IMR-90 (cell line): ENCODE measurements around the gene RNF144B. TPM values are rescaled to one million over a fixed set of nuclear protein-coding genes. Genes with fewer than 3 reads are reported as not detected.

Experiments used
- ATAC-seq: fragments of 200-7000 bp; cut with Tn5 transposase; 2 replicates; pipeline ENCODE4 v1.9.1; 2020; ENCODE audit warnings: low read depth, mild to moderate bottlenecking, moderate library complexity
- BruUV-seq: library from RNA; stranded (reverse); fragments of 400-500 nt; replicated peaks from 2 replicates; lab custom pipeline; 2021; lab: Mats Ljungman, UMichigan
- CTCF ChIA-PET: fragments of 300-600 bp; formaldehyde crosslinking; extraction: SDS; loops from one replicate; lab custom pipeline; 2021; ENCODE audit warnings: antibody characterized with exemption; lab: Yijun Ruan, JAX
- POLR2A ChIA-PET: fragments of 300-600 bp; sonication (Branson Sonifier 250); formaldehyde crosslinking; loops from one replicate; lab custom pipeline; 2022; ENCODE audit warnings: antibody characterized with exemption; ENCODE audit not compliant: unreplicated experiment; lab: Charles Lee
- DNase-seq: peaks from one replicate; pipeline ENCODE4 v3.0.0; 2013
- H2AFZ ChIP-seq: replicated peaks from 2 replicates; pipeline ENCODE3; 2013; ENCODE audit warnings: low read length, mild to moderate bottlenecking; ENCODE audit not compliant: poor library complexity
- H2AK5ac ChIP-seq: 2 replicates; pipeline ENCODE4 v1.6.1; 2013; ENCODE audit warnings: low read depth, low read length, inconsistent platforms
- H2AK9ac ChIP-seq: replicated peaks from 2 replicates; pipeline ENCODE3; 2013; ENCODE audit warnings: mild to moderate bottlenecking, low read depth, low read length, moderate library complexity; ENCODE audit not compliant: poor library complexity
- H2BK120ac ChIP-seq: 2 replicates; pipeline ENCODE4 v1.6.1; 2013; ENCODE audit warnings: low read depth, low read length, inconsistent platforms
- H2BK15ac ChIP-seq: 3 replicates; pipeline ENCODE4 v1.6.1; 2013; ENCODE audit warnings: low read depth, low read length, inconsistent platforms
- H2BK20ac ChIP-seq: 2 replicates; pipeline ENCODE4 v1.6.1; 2013; ENCODE audit warnings: low read depth, mild to moderate bottlenecking, inconsistent platforms, low read length, moderate library complexity
- H2BK5ac ChIP-seq: 2 replicates; pipeline ENCODE4 v1.6.1; 2013; ENCODE audit warnings: mild to moderate bottlenecking, low read depth, low read length, inconsistent platforms; ENCODE audit not compliant: poor library complexity, severe bottlenecking
- H3K14ac ChIP-seq: replicated peaks from 2 replicates; pipeline ENCODE4 v1.6.1; 2013; ENCODE audit warnings: low read depth, low read length, inconsistent platforms
- H3K18ac ChIP-seq: 2 replicates; pipeline ENCODE4 v1.6.1; 2013; ENCODE audit warnings: low read depth, low read length, control low read depth
- H3K23ac ChIP-seq: 2 replicates; pipeline ENCODE4 v1.6.1; 2013; ENCODE audit warnings: low read depth, low read length, inconsistent platforms
- H3K27ac ChIP-seq: 2 replicates; pipeline ENCODE4 v1.5.1; 2013; ENCODE audit warnings: mild to moderate bottlenecking, control low read depth, low read length; ENCODE audit not compliant: insufficient read depth
- H3K27me3 ChIP-seq: 2 replicates; pipeline ENCODE4 v1.6.1; 2013; ENCODE audit warnings: low read length; ENCODE audit not compliant: control insufficient read depth, insufficient read depth
- H3K36me3 ChIP-seq: 2 replicates; pipeline ENCODE4 v1.6.1; 2013; ENCODE audit warnings: low read length, mixed read lengths; ENCODE audit not compliant: control insufficient read depth, insufficient read depth
- H3K4ac ChIP-seq: 2 replicates; pipeline ENCODE4 v1.6.1; 2013; ENCODE audit warnings: low read depth, low read length, inconsistent platforms
- H3K4me1 ChIP-seq: 2 replicates; pipeline ENCODE4 v1.6.1; 2013; ENCODE audit warnings: low read length, mixed read lengths; ENCODE audit not compliant: control insufficient read depth, insufficient read depth
- H3K4me2 ChIP-seq: 2 replicates; pipeline ENCODE4 v1.6.1; 2013; ENCODE audit warnings: low read depth, mild to moderate bottlenecking, control low read depth, low read length, moderate library complexity
- H3K4me3 ChIP-seq: 2 replicates; pipeline ENCODE4 v1.5.1; 2013; ENCODE audit warnings: low read depth, mild to moderate bottlenecking, control low read depth, low read length, moderate library complexity; ENCODE audit not compliant: insufficient read depth
- H3K56ac ChIP-seq: 2 replicates; pipeline ENCODE4 v1.6.1; 2013; ENCODE audit warnings: low read length, inconsistent platforms; ENCODE audit not compliant: insufficient read depth; ENCODE audit errors: extremely low read depth
- H3K79me1 ChIP-seq, 2 experiments: 2 replicates each; pipeline ENCODE4 v1.6.1; 2013; ENCODE audit warnings: low read length in 2 of 2, inconsistent platforms in 1 of 2, low read depth in 1 of 2
- H3K9ac ChIP-seq: 2 replicates; pipeline ENCODE4 v1.6.1; 2013; ENCODE audit warnings: low read depth, low read length, control low read depth
- H3K9me1 ChIP-seq: 2 replicates; pipeline ENCODE4 v1.6.1; 2013; ENCODE audit warnings: low read length, inconsistent platforms; ENCODE audit not compliant: insufficient read depth
- H3K9me3 ChIP-seq: 2 replicates; pipeline ENCODE4 v1.6.1; 2013; ENCODE audit warnings: low read length; ENCODE audit not compliant: control insufficient read depth, insufficient read depth
- H4K20me1 ChIP-seq: 2 replicates; pipeline ENCODE4 v1.6.1; 2013; ENCODE audit warnings: low read length, inconsistent platforms; ENCODE audit not compliant: insufficient read depth
- H4K5ac ChIP-seq: 2 replicates; pipeline ENCODE4 v1.6.1; 2013; ENCODE audit warnings: mild to moderate bottlenecking, low read depth, low read length, control low read depth
- H4K8ac ChIP-seq, 2 experiments: 2 replicates each; pipeline ENCODE4 v1.6.1; 2013; ENCODE audit warnings: low read depth in 2 of 2, low read length in 2 of 2, control low read depth in 1 of 2, inconsistent platforms in 1 of 2
- H4K91ac ChIP-seq: 2 replicates; pipeline ENCODE4 v1.6.1; 2013; ENCODE audit warnings: low read depth, low read length, inconsistent platforms; ENCODE audit not compliant: insufficient read depth
- BHLHE40 ChIP-seq: fragments of 150-350 bp; IDR thresholded peaks from 2 replicates; pipeline ENCODE4 v1.6.1; 2016; ENCODE audit warnings: mild to moderate bottlenecking, low read depth, low read length
- CEBPB ChIP-seq: IDR thresholded peaks from 2 replicates; pipeline ENCODE4 v1.6.1; 2012; ENCODE audit warnings: low read depth, low read length, improper control_type of control experiment
- CHD1 ChIP-seq: IDR thresholded peaks from 2 replicates; pipeline ENCODE4 v1.6.1; 2012; ENCODE audit warnings: low read depth, low read length, improper control_type of control experiment
- CTCF ChIP-seq: conservative IDR thresholded peaks from 2 replicates; pipeline ENCODE4 v1.5.1; 2012; ENCODE audit warnings: mild to moderate bottlenecking, low read depth, low read length, improper control_type of control experiment
- ELK1 ChIP-seq: fragments of 150-350 bp; IDR thresholded peaks from 2 replicates; pipeline ENCODE4 v1.6.1; 2016; ENCODE audit warnings: low read depth, mild to moderate bottlenecking, low read length, moderate library complexity, borderline replicate concordance
- FOS ChIP-seq: fragments of 150-350 bp; IDR thresholded peaks from 2 replicates; pipeline ENCODE4 v1.6.1; 2016; ENCODE audit warnings: low read depth, low read length
- MAFK ChIP-seq: IDR thresholded peaks from 2 replicates; pipeline ENCODE4 v1.6.1; 2012; ENCODE audit warnings: low read depth, low read length, improper control_type of control experiment
- MAZ ChIP-seq: IDR thresholded peaks from 2 replicates; pipeline ENCODE4 v1.6.1; 2012; ENCODE audit warnings: low read depth, mild to moderate bottlenecking, low read length, improper control_type of control experiment, moderate library complexity, borderline replicate concordance
- MXI1 ChIP-seq: IDR thresholded peaks from 2 replicates; pipeline ENCODE4 v1.6.1; 2012; ENCODE audit warnings: low read depth, mild to moderate bottlenecking, low read length, moderate library complexity, borderline replicate concordance
- NFE2L2 ChIP-seq: fragments of 150-350 bp; IDR thresholded peaks from 2 replicates; pipeline ENCODE4 v1.6.1; 2016; ENCODE audit warnings: low read depth, mild to moderate bottlenecking, low read length
- POLR2A ChIP-seq: IDR thresholded peaks from 2 replicates; pipeline ENCODE4 v1.6.1; 2012; ENCODE audit warnings: mild to moderate bottlenecking, low read depth, low read length
- RAD21 ChIP-seq: IDR thresholded peaks from 2 replicates; pipeline ENCODE4 v1.6.1; 2012; ENCODE audit warnings: low read length, improper control_type of control experiment
- RCOR1 ChIP-seq: IDR thresholded peaks from 2 replicates; pipeline ENCODE4 v1.6.1; 2012; ENCODE audit warnings: mild to moderate bottlenecking, low read length, improper control_type of control experiment; ENCODE audit not compliant: insufficient replicate concordance
- RFX5 ChIP-seq: IDR thresholded peaks from 2 replicates; pipeline ENCODE4 v1.8.0; 2012; ENCODE audit warnings: low read depth, mild to moderate bottlenecking, low read length, moderate library complexity
- SMC3 ChIP-seq: fragments of 150-350 bp; IDR thresholded peaks from 2 replicates; pipeline ENCODE4 v1.6.1; 2016; ENCODE audit warnings: low read depth, mild to moderate bottlenecking, antibody characterized with exemption, low read length, moderate library complexity
- USF2 ChIP-seq: fragments of 150-350 bp; IDR thresholded peaks from 2 replicates; pipeline ENCODE4 v1.6.1; 2017; ENCODE audit warnings: mild to moderate bottlenecking, antibody characterized with exemption, low read length, low read depth
- WGBS, 2 experiments: methylation state at CpG; one replicate each; pipeline versions ENCODE4 v1.1.5 to v1.1.7; 2013; ENCODE audit warnings: missing lambda C conversion rate in 2 of 2; ENCODE audit not compliant: insufficient read length in 1 of 2; ENCODE audit errors: extremely low coverage in 2 of 2; 5-methylcytosine and 5-hydroxymethylcytosine counted together
- dilution Hi-C: fragments of 300-500 bp; cut with HindIII; formaldehyde crosslinking; loops from one replicate; pipeline ENCODE4 v1.14.3; 2018; ENCODE audit warnings: low sequenced_read_pairs; ENCODE audit not compliant: unreplicated experiment
- in situ Hi-C: fragments of 300-500 bp; cut with MboI; formaldehyde crosslinking; loops from 3 replicates; pipeline ENCODE4 v1.14.3; 2019; ENCODE audit warnings: low sequenced_read_pairs, inconsistent platforms, mixed read lengths
- intact Hi-C: fragments of 100-400 bp; cut with micrococcal nuclease; formaldehyde crosslinking; loops from 2 replicates; pipeline ENCODE4 v1.10.0; 2022
- polyA plus RNA-seq, 3 experiments: library from polyadenylated mRNA; depleted of rRNA; stranded (reverse); fragments of >200 nt; gene quantifications; 2 replicates each; pipeline ENCODE4 v1.2.3, GENCODE V29; 2012; ENCODE audit warnings: low replicate concordance in 1 of 3
- total RNA-seq: library from RNA; depleted of rRNA; stranded (reverse); fragments of >200 nt; gene quantifications from 2 replicates; pipeline ENCODE4 v1.2.3, GENCODE V29; 2012

The RNF144B gene
- total and polyA plus RNA-seq, 2 of the 4 experiments (the other 2 are of a cell fraction) = 0.44 to 2.7 TPM

- no peak overlapping the region for H3K9ac ChIP-seq
- H4K20me1 ChIP-seq = no peaks in the 10 kb centered on the region
- H3K4ac ChIP-seq = no peak overlapping the region
- no peak overlapping the region for H2AK9ac ChIP-seq
- no peaks in the 10 kb centered on the region for H3K9me1 ChIP-seq
- H3K23ac ChIP-seq = no peak overlapping the region
- intact Hi-C loops = no loop called here
- H2BK120ac ChIP-seq = no peak overlapping the region
- no peak overlapping the region for H3K18ac ChIP-seq
- in situ Hi-C loops = no loop called here
- POLR2A ChIA-PET = no interaction called here
- H2AK5ac ChIP-seq = no peak overlapping the region
- H3K27ac ChIP-seq = no peak overlapping the region
- H2BK5ac ChIP-seq = no peak overlapping the region
- ATAC-seq = no peak
- no peaks in the 10 kb centered on the region for H3K79me1 ChIP-seq
- no peaks in the 10 kb centered on the region; the same call in 1 of the 2 replicates for H3K4me1 ChIP-seq
- TF ChIP-seq CHD1 (no peak), RFX5 (no peak), FOS (no peak), RAD21 (no peak), SMC3 (no peak), CTCF (no peak), BHLHE40 (no peak), USF2 (no peak), ELK1 (no peak), POLR2A (no peak), RCOR1 (no peak), NFE2L2 (no peak), MXI1 (no peak), CEBPB (no peak), MAZ (no peak), MAFK (no peak)
- H3K27me3 ChIP-seq = no peaks in the 10 kb centered on the region; the same call in none of the 2 replicates
- no peak overlapping the region for H2BK20ac ChIP-seq
- H2BK15ac ChIP-seq = no peak overlapping the region
- no peak overlapping the region for H3K14ac ChIP-seq
- no CpG with 5 or more reads among the region's 4 CpGs for WGBS, 2 experiments
- no peaks in the 10 kb centered on the region for H3K9me3 ChIP-seq
- BruUV-seq = no TSS peak
- H3K4me3 ChIP-seq = no peak overlapping the region
- H3K36me3 ChIP-seq = no peaks in the 10 kb centered on the region
- H4K5ac ChIP-seq = no peak overlapping the region
- H3K56ac ChIP-seq = no peak overlapping the region
- no peak overlapping the region for H4K91ac ChIP-seq
- H2AFZ ChIP-seq = no peak overlapping the region
- no peak overlapping the region for H4K8ac ChIP-seq
- no peak for DNase-seq
- dilution Hi-C loops = no loop called here
- CTCF ChIA-PET = no interaction called here
- no peak overlapping the region for H3K4me2 ChIP-seq
These were observed 106.3 kb downstream of the RNF144B start for GRCh38 chr6:18493382-18493891.
